ENCODE data around the gene POLR2F. TPM values are rescaled to one million over a fixed set of nuclear protein-coding genes. Genes with fewer than 3 reads are reported as not detected.
A peak's percentile ranks its signal among the peaks of the same experiment; 100 is the strongest.
"Not testable (repeated sequence)": the region's sequence is repeated elsewhere in the genome, so short reads cannot be mapped to it uniquely, and the experiment has no call there.

The POLR2F gene
- total and polyA plus RNA-seq, 2 donors: 82.4 to 88.0 TPM

GRCh38 chr22:37943136-37943824, 10.2 kb upstream of the POLR2F start:
- WGBS: 97% methylated on average over 12 of the region's 12 CpGs
- Histone ChIP-seq H3K27me3 (ENCODE audit: control insufficient read depth in 2 of 2, insufficient read depth in 1 of 2, low read length in 1 of 2) (no peaks in the 10 kb centered on the region), H3K27ac (ENCODE audit: low read depth in 1 of 2, low read length in 1 of 2) (no peak overlapping the region), H3K4me3 (ENCODE audit: low read length in 2 of 2) (no peak overlapping the region), H3K36me3 (ENCODE audit: control insufficient read depth in 2 of 2, insufficient read depth in 2 of 2, low read length in 1 of 2) (peaks cover 8 to 9% of the 10 kb centered on the region in 2 donors), H3K4me1 (ENCODE audit: control insufficient read depth in 2 of 2, insufficient read depth in 2 of 2, low read length in 2 of 2) (no peaks in the 10 kb centered on the region), H3K9me3 (ENCODE audit: control insufficient read depth in 2 of 2, insufficient read depth in 1 of 2, low read length in 1 of 2) (no peaks in the 10 kb centered on the region)
- no peak for DNase-seq (ENCODE audit: low read depth in 6 of 9, low spot score in 9 of 9)

- no peak overlapping the region for H3K27ac ChIP-seq (ENCODE audit: low read depth in 1 of 2, low read length in 1 of 2)
- peaks cover 8 to 9% of the 10 kb centered on the region in 2 donors for H3K36me3 ChIP-seq (ENCODE audit: control insufficient read depth in 2 of 2, insufficient read depth in 2 of 2, low read length in 1 of 2)
Observed at GRCh38 chr22:37943825-37944198, 9.7 kb upstream of the POLR2F start.

DNA sequence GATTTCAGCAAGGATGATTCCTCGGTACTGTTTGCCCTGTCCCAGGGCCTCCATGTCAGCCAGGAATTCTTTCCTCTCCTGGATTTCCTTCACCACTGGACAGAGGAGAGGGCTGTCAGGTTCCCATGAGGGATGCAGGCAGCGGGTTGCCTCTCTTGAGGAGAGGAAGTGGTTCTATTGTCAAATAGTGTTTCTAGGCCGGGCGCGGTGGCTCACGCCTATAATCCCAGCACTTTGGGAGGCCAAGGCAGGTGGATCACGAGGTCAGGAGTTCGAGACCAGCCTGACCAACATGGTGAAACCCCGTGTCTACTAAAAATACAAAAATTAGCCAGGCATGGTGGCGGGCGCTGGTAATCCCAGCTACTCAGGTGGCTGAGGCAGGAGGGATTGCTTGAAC, 9.1 kb upstream of the POLR2F start:
- not testable (repeated sequence) for H3K4me3 ChIP-seq (ENCODE audit: low read length in 2 of 2); H3K4me1 ChIP-seq (ENCODE audit: control insufficient read depth in 2 of 2, insufficient read depth in 2 of 2, low read length in 2 of 2); H3K36me3 ChIP-seq (ENCODE audit: control insufficient read depth in 2 of 2, insufficient read depth in 2 of 2, low read length in 1 of 2); H3K27ac ChIP-seq (ENCODE audit: low read depth in 1 of 2, low read length in 1 of 2); H3K27me3 ChIP-seq (ENCODE audit: control insufficient read depth in 2 of 2, insufficient read depth in 1 of 2, low read length in 1 of 2); H3K9me3 ChIP-seq (ENCODE audit: control insufficient read depth in 2 of 2, insufficient read depth in 1 of 2, low read length in 1 of 2); DNase-seq (ENCODE audit: low read depth in 6 of 9, low spot score in 9 of 9)
- WGBS: 97% methylated on average over 11 of the region's 11 CpGs

More at GRCh38 chr22:37943825-37944198, 9.7 kb upstream of the POLR2F start:
- Histone ChIP-seq H3K27me3 (ENCODE audit: control insufficient read depth in 2 of 2, insufficient read depth in 1 of 2, low read length in 1 of 2) (no peaks in the 10 kb centered on the region), H3K4me3 (ENCODE audit: low read length in 2 of 2) (no peak overlapping the region), H3K4me1 (ENCODE audit: control insufficient read depth in 2 of 2, insufficient read depth in 2 of 2, low read length in 2 of 2) (no peaks in the 10 kb centered on the region), H3K9me3 (ENCODE audit: control insufficient read depth in 2 of 2, insufficient read depth in 1 of 2, low read length in 1 of 2) (no peaks in the 10 kb centered on the region)
- WGBS: 95% methylated on average over 7 of the region's 7 CpGs
- DNase-seq (ENCODE audit: low read depth in 6 of 9, low spot score in 9 of 9): no peak

DNA sequence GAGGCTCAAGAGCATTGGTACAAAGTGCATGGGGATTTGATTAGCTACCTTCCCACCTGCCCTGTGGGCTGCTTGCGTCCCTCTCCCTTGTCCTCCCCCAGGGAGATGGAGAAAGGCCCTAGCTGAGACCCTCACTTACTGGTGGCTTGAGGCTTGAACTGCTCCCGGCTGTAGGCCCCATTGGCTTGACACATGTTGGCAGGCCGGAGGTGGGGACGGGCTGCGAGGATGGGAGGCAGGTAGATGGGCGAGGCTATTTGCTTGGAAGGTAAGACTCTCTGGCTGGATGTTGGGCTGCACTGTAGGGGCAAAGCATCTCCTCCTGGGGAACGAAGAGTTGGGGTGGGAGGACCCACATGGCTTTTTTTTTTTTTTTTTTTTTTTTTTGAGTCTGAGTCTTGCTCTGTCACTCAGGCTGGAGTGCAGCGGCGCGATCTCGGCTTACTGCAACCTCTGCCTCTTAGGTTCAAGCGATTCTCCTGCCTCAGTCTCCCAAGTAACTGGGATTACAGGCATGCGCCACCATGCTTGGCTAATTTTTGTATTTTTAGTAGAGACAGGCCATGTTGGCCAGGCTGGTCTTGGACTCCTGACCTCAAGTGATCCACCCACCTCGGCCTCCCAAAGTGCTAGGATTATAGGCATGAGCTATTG, 6.2 kb upstream of the POLR2F start:
- not testable (repeated sequence) for H3K4me3 ChIP-seq (ENCODE audit: low read length in 2 of 2); DNase-seq (ENCODE audit: low read depth in 6 of 9, low spot score in 9 of 9); H3K36me3 ChIP-seq (ENCODE audit: control insufficient read depth in 2 of 2, insufficient read depth in 2 of 2, low read length in 1 of 2); H3K4me1 ChIP-seq (ENCODE audit: control insufficient read depth in 2 of 2, insufficient read depth in 2 of 2, low read length in 2 of 2); H3K9me3 ChIP-seq (ENCODE audit: control insufficient read depth in 2 of 2, insufficient read depth in 1 of 2, low read length in 1 of 2); H3K27ac ChIP-seq (ENCODE audit: low read depth in 1 of 2, low read length in 1 of 2)
- 96% methylated on average over 14 of the region's 14 CpGs for WGBS
- H3K27me3 ChIP-seq (ENCODE audit: control insufficient read depth in 2 of 2, insufficient read depth in 1 of 2, low read length in 1 of 2): peaks cover 6 to 17% of the 10 kb centered on the region in 2 donors

- Histone ChIP-seq H3K36me3 (ENCODE audit: control insufficient read depth in 2 of 2, insufficient read depth in 2 of 2, low read length in 1 of 2) (no peaks in the 10 kb centered on the region), H3K27ac (ENCODE audit: low read depth in 1 of 2, low read length in 1 of 2) (no peak overlapping the region), H3K9me3 (ENCODE audit: control insufficient read depth in 2 of 2, insufficient read depth in 1 of 2, low read length in 1 of 2) (peaks cover 0 to 7% of the 10 kb centered on the region in 2 donors), H3K4me3 (ENCODE audit: low read length in 2 of 2) (no peak overlapping the region), H3K4me1 (ENCODE audit: control insufficient read depth in 2 of 2, insufficient read depth in 2 of 2, low read length in 2 of 2) (peaks cover 12 to 18% of the 10 kb centered on the region in 2 donors), H3K27me3 (ENCODE audit: control insufficient read depth in 2 of 2, insufficient read depth in 1 of 2, low read length in 1 of 2) (peaks cover 15 to 29% of the 10 kb centered on the region in 2 donors)
- DNase-seq (ENCODE audit: low read depth in 6 of 9, low spot score in 9 of 9): no peak
- WGBS: 81% methylated on average over 8 of the region's 8 CpGs
Observed at GRCh38 chr22:37951305-37951704, 2.2 kb upstream of the POLR2F start.

- H3K36me3 ChIP-seq (ENCODE audit: control insufficient read depth in 2 of 2, insufficient read depth in 2 of 2, low read length in 1 of 2): peaks cover 10 to 12% of the 10 kb centered on the region in 2 donors
- peaks cover 12 to 18% of the 10 kb centered on the region in 2 donors for H3K4me1 ChIP-seq (ENCODE audit: control insufficient read depth in 2 of 2, insufficient read depth in 2 of 2, low read length in 2 of 2)
- 19% methylated on average over 20 of the region's 20 CpGs for WGBS
- H3K27ac ChIP-seq (ENCODE audit: low read depth in 1 of 2, low read length in 1 of 2); H3K9me3 ChIP-seq (ENCODE audit: control insufficient read depth in 2 of 2, insufficient read depth in 1 of 2, low read length in 1 of 2); DNase-seq (ENCODE audit: low read depth in 6 of 9, low spot score in 9 of 9): not testable (repeated sequence)
- H3K4me3 ChIP-seq (ENCODE audit: low read length in 2 of 2): peak overlapping the region; percentile 62 to 90
- peaks cover 15 to 29% of the 10 kb centered on the region in 2 donors for H3K27me3 ChIP-seq (ENCODE audit: control insufficient read depth in 2 of 2, insufficient read depth in 1 of 2, low read length in 1 of 2)
Observed at GRCh38 chr22:37952629-37953028, 870 bp upstream of the POLR2F start.

DNA sequence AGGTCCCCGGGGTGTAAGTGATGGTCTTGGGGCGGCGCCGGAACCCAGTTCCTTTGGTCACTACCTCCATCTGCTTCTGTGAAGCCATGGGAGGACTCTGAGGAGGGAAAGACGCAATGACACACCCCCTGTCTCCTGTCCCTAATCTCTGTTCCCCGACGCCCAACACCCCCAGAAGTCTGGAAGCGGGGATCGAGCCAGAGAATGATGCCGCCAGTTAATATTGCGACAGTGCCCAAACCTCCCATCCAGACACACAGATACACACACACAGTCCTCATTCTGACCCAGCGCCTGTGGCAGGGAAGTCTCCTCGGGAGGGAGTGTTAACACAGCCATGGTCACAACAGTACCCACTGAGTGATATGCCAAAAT, 450 bp upstream of the POLR2F start:
- H3K9me3 ChIP-seq (ENCODE audit: control insufficient read depth in 2 of 2, insufficient read depth in 1 of 2, low read length in 1 of 2): peaks cover 0 to 7% of the 10 kb centered on the region in 2 donors
- peaks cover 15 to 29% of the 10 kb centered on the region in 2 donors for H3K27me3 ChIP-seq (ENCODE audit: control insufficient read depth in 2 of 2, insufficient read depth in 1 of 2, low read length in 1 of 2)
- no peak overlapping the region for H3K27ac ChIP-seq (ENCODE audit: low read depth in 1 of 2, low read length in 1 of 2)
- H3K4me3 ChIP-seq (ENCODE audit: low read length in 2 of 2): peak overlapping the region; percentile 62 to 90
- DNase-seq (ENCODE audit: low read depth in 6 of 9, low spot score in 9 of 9): no peak
- WGBS: 3% methylated on average over 13 of the region's 13 CpGs
- H3K4me1 ChIP-seq (ENCODE audit: control insufficient read depth in 2 of 2, insufficient read depth in 2 of 2, low read length in 2 of 2): peaks cover 12 to 18% of the 10 kb centered on the region in 2 donors
- peaks cover 10 to 14% of the 10 kb centered on the region in 2 donors for H3K36me3 ChIP-seq (ENCODE audit: control insufficient read depth in 2 of 2, insufficient read depth in 2 of 2, low read length in 1 of 2)

GRCh38 chr22:37954686-37955085, 1.2 kb downstream of the POLR2F start:
- Histone ChIP-seq H3K4me3 (ENCODE audit: low read length in 2 of 2) (peak overlapping the region in 1 of 2 donors; percentile 90), H3K27ac (ENCODE audit: low read depth in 1 of 2, low read length in 1 of 2) (no peak overlapping the region), H3K27me3 (ENCODE audit: control insufficient read depth in 2 of 2, insufficient read depth in 1 of 2, low read length in 1 of 2) (peaks cover 15 to 26% of the 10 kb centered on the region in 2 donors), H3K4me1 (ENCODE audit: control insufficient read depth in 2 of 2, insufficient read depth in 2 of 2, low read length in 2 of 2) (peaks cover 12 to 18% of the 10 kb centered on the region in 2 donors), H3K9me3 (ENCODE audit: control insufficient read depth in 2 of 2, insufficient read depth in 1 of 2, low read length in 1 of 2) (peaks cover 0 to 10% of the 10 kb centered on the region in 2 donors), H3K36me3 (ENCODE audit: control insufficient read depth in 2 of 2, insufficient read depth in 2 of 2, low read length in 1 of 2) (peaks cover 25 to 28% of the 10 kb centered on the region in 2 donors)
- 81% methylated on average over 4 of the region's 4 CpGs for WGBS
- DNase-seq (ENCODE audit: low read depth in 6 of 9, low spot score in 9 of 9): no peak

DNA sequence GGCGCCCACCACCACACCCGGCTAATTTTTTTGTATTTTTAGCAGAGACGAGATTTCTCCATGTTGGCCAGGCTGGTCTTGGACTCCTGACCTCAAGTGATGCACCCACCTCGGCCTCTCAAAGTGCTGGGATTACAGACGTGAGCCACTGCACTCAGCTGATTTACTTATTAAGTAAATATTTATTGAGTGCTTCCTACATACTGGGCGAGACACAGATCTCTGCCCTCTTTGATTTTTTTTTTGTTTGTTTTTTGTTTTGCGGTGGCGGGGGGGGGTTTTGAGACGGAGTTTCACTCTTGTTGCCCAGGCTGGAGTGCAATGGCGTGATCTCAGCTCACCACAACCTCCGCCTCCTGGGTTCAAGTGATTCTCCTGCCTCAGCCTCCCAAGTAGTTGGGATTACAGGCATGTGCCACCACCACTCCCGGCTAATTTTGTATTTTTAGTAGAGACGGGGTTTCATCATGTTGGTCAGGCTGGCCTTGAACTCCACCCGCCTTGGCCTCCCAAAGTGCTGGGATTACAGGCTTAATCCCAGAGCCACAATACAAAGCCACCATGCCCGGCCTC, 2.4 kb downstream of the POLR2F start:
- peaks cover 12 to 18% of the 10 kb centered on the region in 2 donors for H3K4me1 ChIP-seq (ENCODE audit: control insufficient read depth in 2 of 2, insufficient read depth in 2 of 2, low read length in 2 of 2)
- DNase-seq (ENCODE audit: low read depth in 6 of 9, low spot score in 9 of 9); H3K27ac ChIP-seq (ENCODE audit: low read depth in 1 of 2, low read length in 1 of 2); H3K9me3 ChIP-seq (ENCODE audit: control insufficient read depth in 2 of 2, insufficient read depth in 1 of 2, low read length in 1 of 2); H3K4me3 ChIP-seq (ENCODE audit: low read length in 2 of 2): not testable (repeated sequence)
- H3K36me3 ChIP-seq (ENCODE audit: control insufficient read depth in 2 of 2, insufficient read depth in 2 of 2, low read length in 1 of 2): peaks cover 33 to 37% of the 10 kb centered on the region in 2 donors
- H3K27me3 ChIP-seq (ENCODE audit: control insufficient read depth in 2 of 2, insufficient read depth in 1 of 2, low read length in 1 of 2): peaks cover 15 to 24% of the 10 kb centered on the region in 2 donors
- WGBS: 96% methylated on average over 15 of the region's 15 CpGs
